SU-DHL-6 (cell line): ENCODE measurements around the gene NAV2.

Source experiments
- H2AFZ ChIP-seq: fragments of 200-600 bp; sonication (generic); 2 replicates; pipeline ENCODE4 v1.6.1; 2014; ENCODE audit warnings: low read depth, mild to moderate bottlenecking, moderate library complexity, mixed read lengths, antibody characterized with exemption, low read length; ENCODE audit not compliant: severe bottlenecking
- H3F3A ChIP-seq: fragments of 200-600 bp; shearing (Covaris generic); 2 replicates; pipeline ENCODE4 v1.6.0; 2016; ENCODE audit warnings: antibody characterized with exemption, mild to moderate bottlenecking; ENCODE audit not compliant: insufficient read depth
- H3K27ac ChIP-seq: fragments of 200-600 bp; sonication (generic); 2 replicates; pipeline ENCODE4 v1.5.1; 2016; ENCODE audit warnings: low read depth, mild to moderate bottlenecking, low read length, moderate library complexity, mixed read lengths
- H3K27me3 ChIP-seq: fragments of 200-600 bp; sonication (generic), shearing (Covaris generic); 2 replicates; pipeline ENCODE4 v1.6.0; 2014; ENCODE audit warnings: mild to moderate bottlenecking, low read length
- H3K36me3 ChIP-seq: fragments of 200-600 bp; sonication (generic); 2 replicates; pipeline ENCODE4 v1.6.1; 2014; ENCODE audit warnings: mild to moderate bottlenecking, low read length, mixed read lengths
- H3K4me2 ChIP-seq: fragments of 300-600, 200-600 bp; shearing (Covaris generic), sonication (generic); 2 replicates; pipeline ENCODE4 v1.6.0; 2014; ENCODE audit warnings: low read length, low read depth, mild to moderate bottlenecking; ENCODE audit not compliant: poor library complexity, severe bottlenecking
- H3K4me3 ChIP-seq: fragments of 200-600 bp; sonication (generic); 2 replicates; pipeline ENCODE4 v1.5.1; 2014; ENCODE audit warnings: antibody characterized with exemption, low read length, mild to moderate bottlenecking, mixed read lengths; ENCODE audit not compliant: insufficient read depth, poor library complexity, severe bottlenecking
- H3K79me2 ChIP-seq: fragments of 200-600 bp; sonication (generic); 2 replicates; pipeline ENCODE4 v1.6.1; 2014; ENCODE audit warnings: mild to moderate bottlenecking, low read length, moderate library complexity; ENCODE audit not compliant: insufficient read depth
- H3K9ac ChIP-seq: fragments of 200-600 bp; sonication (generic); 2 replicates; pipeline ENCODE4 v1.7.0; 2014; ENCODE audit warnings: mild to moderate bottlenecking, low read length
- H3K9me2 ChIP-seq: fragments of 200-600 bp; sonication (generic); replicated peaks from 2 replicates; pipeline ENCODE4 v1.6.1; 2014; ENCODE audit warnings: low read length; ENCODE audit not compliant: insufficient read depth
- H3K9me3 ChIP-seq: fragments of 200-600 bp; sonication (generic); 2 replicates; pipeline ENCODE4 v1.6.1; 2014; ENCODE audit warnings: low read length, mixed read lengths; ENCODE audit not compliant: insufficient read depth
- H4K20me1 ChIP-seq: fragments of 200-600 bp; sonication (generic); 2 replicates; pipeline ENCODE4 v1.6.1; 2014; ENCODE audit warnings: low read depth, mild to moderate bottlenecking, antibody characterized with exemption, low read length, moderate library complexity, mixed read lengths
- CTCF ChIP-seq: fragments of 200-600 bp; sonication (generic); IDR thresholded peaks from one replicate; pipeline ENCODE4 v1.5.1; 2017; ENCODE audit warnings: antibody characterized with exemption, mild to moderate bottlenecking, low read length, moderate library complexity; ENCODE audit not compliant: insufficient read depth, poor library complexity, severe bottlenecking
- EZH2phosphoT487 ChIP-seq: fragments of 200-600 bp; sonication (generic), shearing (Covaris generic); conservative IDR thresholded peaks from 2 replicates; pipeline ENCODE4 v1.6.1; 2018; ENCODE audit warnings: mild to moderate bottlenecking, antibody characterized with exemption, low read length, moderate library complexity, mixed read lengths

The NAV2 gene

GRCh38 chr11:19961225-19961624 lies 248.6 kb downstream of the NAV2 start:
- Histone ChIP-seq H3K9ac (no peak overlapping the region), H3K27me3 (no peaks in the 10 kb centered on the region), H3F3A (no peaks in the 10 kb centered on the region), H2AFZ (no peak overlapping the region), H3K4me2 (no peak overlapping the region), H3K4me3 (no peak overlapping the region), H3K9me3 (no peaks in the 10 kb centered on the region), H3K79me2 (no peaks in the 10 kb centered on the region), H3K9me2 (no peaks in the 10 kb centered on the region), H3K36me3 (no peaks in the 10 kb centered on the region), H4K20me1 (no peaks in the 10 kb centered on the region), H3K27ac (no peak overlapping the region)
- TF ChIP-seq CTCF (no peak), EZH2phosphoT487 (no peak)

- no peaks in the 10 kb centered on the region for H3F3A ChIP-seq
- H3K27me3 ChIP-seq, result no peaks in the 10 kb centered on the region
- H3K4me2 ChIP-seq, result no peak overlapping the region
- no peak overlapping the region for H3K9ac ChIP-seq
- H4K20me1 ChIP-seq, result no peaks in the 10 kb centered on the region
- H3K9me3 ChIP-seq, result no peaks in the 10 kb centered on the region
- H3K79me2 ChIP-seq, result no peaks in the 10 kb centered on the region
- no peaks in the 10 kb centered on the region for H3K36me3 ChIP-seq
- no peak overlapping the region for H2AFZ ChIP-seq
- H3K27ac ChIP-seq, result no peak overlapping the region
- no peaks in the 10 kb centered on the region for H3K9me2 ChIP-seq
- no peak for TF ChIP-seq EZH2phosphoT487
- TF ChIP-seq CTCF, result no peak
- no peak overlapping the region for H3K4me3 ChIP-seq
Measured at GRCh38 chr11:19962053-19962800, 249.6 kb downstream of the NAV2 start.

GRCh38 chr11:19962801-19963175 lies 250.2 kb downstream of the NAV2 start:
- no peaks in the 10 kb centered on the region for H3K79me2 ChIP-seq
- H3K9me2 ChIP-seq, result no peaks in the 10 kb centered on the region
- no peaks in the 10 kb centered on the region for H3F3A ChIP-seq
- no peaks in the 10 kb centered on the region for H4K20me1 ChIP-seq
- H3K27ac ChIP-seq, result no peak overlapping the region
- H3K4me3 ChIP-seq, result no peak overlapping the region
- no peak overlapping the region for H3K4me2 ChIP-seq
- no peak overlapping the region for H2AFZ ChIP-seq
- H3K36me3 ChIP-seq, result no peaks in the 10 kb centered on the region
- no peaks in the 10 kb centered on the region for H3K9me3 ChIP-seq
- no peak overlapping the region for H3K9ac ChIP-seq
- H3K27me3 ChIP-seq, result no peaks in the 10 kb centered on the region
- no peak for TF ChIP-seq EZH2phosphoT487
- TF ChIP-seq CTCF, result no peak
